Fibroblast of lung (primary cell): ENCODE data around the gene IDH2. TPM values are rescaled to one million over a fixed set of nuclear protein-coding genes. Genes with fewer than 3 reads are reported as not detected.

Experiments used
- DNase-seq, 2 donors: peaks; one replicate each; pipeline versions ENCODE4 v3.0.0 to v3.0.0-alpha.2; 2010; ENCODE audit warnings: low read depth in 2 of 2
- H2AFZ ChIP-seq: 2 replicates; pipeline ENCODE4 v1.5.1; 2012; ENCODE audit warnings: low read length, control low read depth, inconsistent platforms
- H3K27ac ChIP-seq: 2 replicates; pipeline ENCODE4 v1.5.1; 2011; ENCODE audit warnings: low read length, control low read depth; ENCODE audit not compliant: insufficient read depth
- H3K27me3 ChIP-seq: 2 replicates; pipeline ENCODE4 v1.5.1; 2011; ENCODE audit warnings: mild to moderate bottlenecking, low read length; ENCODE audit not compliant: control insufficient read depth, insufficient read depth
- H3K36me3 ChIP-seq: 2 replicates; pipeline ENCODE4 v1.5.1; 2011; ENCODE audit warnings: low read length; ENCODE audit not compliant: control insufficient read depth, insufficient read depth
- H3K4me1 ChIP-seq: 2 replicates; pipeline ENCODE4 v1.5.1; 2011; ENCODE audit warnings: low read length; ENCODE audit not compliant: control insufficient read depth, insufficient read depth; ENCODE audit errors: extremely low read depth
- H3K4me2 ChIP-seq: 2 replicates; pipeline ENCODE4 v1.5.1; 2011; ENCODE audit warnings: low read length, control low read depth; ENCODE audit not compliant: insufficient read depth; ENCODE audit errors: extremely low read depth
- H3K4me3 ChIP-seq, 4 experiments: fragments of 200-600 bp in 1 of 4; sonication (generic) in 1 of 4; replicated peaks in 1 of 4; 2 replicates each; pipeline ENCODE4 v1.5.1; 2011 to 2016; ENCODE audit warnings: low read length in 4 of 4, low read depth in 3 of 4, mild to moderate bottlenecking in 3 of 4, control low read depth in 2 of 4, inconsistent platforms in 1 of 4, mixed read lengths in 1 of 4; ENCODE audit not compliant: insufficient read depth in 1 of 4; ENCODE audit errors: control extremely low read depth in 1 of 4
- H3K79me2 ChIP-seq: 2 replicates; pipeline ENCODE4 v1.5.1; 2012; ENCODE audit warnings: mild to moderate bottlenecking, low read length, inconsistent platforms; ENCODE audit not compliant: control insufficient read depth, insufficient read depth
- H3K9ac ChIP-seq: 2 replicates; pipeline ENCODE4 v1.5.1; 2011; ENCODE audit warnings: mild to moderate bottlenecking, low read length, control low read depth; ENCODE audit not compliant: insufficient read depth
- H3K9me3 ChIP-seq: 2 replicates; pipeline ENCODE4 v1.5.1; 2012; ENCODE audit warnings: low read depth, low read length; ENCODE audit not compliant: control insufficient read depth, insufficient read depth
- H4K20me1 ChIP-seq: 2 replicates; pipeline ENCODE4 v1.5.1; 2011; ENCODE audit warnings: low read length; ENCODE audit not compliant: control insufficient read depth, insufficient read depth; ENCODE audit errors: extremely low read depth
- EZH2 ChIP-seq: IDR thresholded peaks from 2 replicates; pipeline ENCODE4 v1.5.1; 2012; ENCODE audit warnings: low read length, control low read depth, mild to moderate bottlenecking; ENCODE audit errors: missing control alignments
- polyA plus RNA-seq, 2 donors: library from polyadenylated mRNA; depleted of rRNA in 1 of 2; stranded (reverse) in 1 of 2; unstranded in 1 of 2; fragments of >200 nt; gene quantifications; 2 replicates each; pipeline ENCODE4 v1.2.1, GENCODE V29; 2011 to 2012; ENCODE audit warnings: missing spikeins in 1 of 2
- total RNA-seq: library from RNA; depleted of rRNA; stranded (reverse); fragments of >200 nt; gene quantifications from 2 replicates; pipeline ENCODE4 v1.2.1, GENCODE V29; 2014
- TF ChIP-seq, protein P1 (sequence below), 2 donors: IDR thresholded peaks in 1 of 2; conservative IDR thresholded peaks in 1 of 2; 1 replicate in 1 of 2; 2 replicates in 1 of 2; pipeline ENCODE4 v1.5.1; 2011 to 2012; ENCODE audit warnings: low read length in 2 of 2, control low read depth in 1 of 2, inconsistent platforms in 1 of 2, low read depth in 1 of 2, mild to moderate bottlenecking in 1 of 2

Gene IDH2
- total and polyA plus RNA-seq, 2 donors (not counting 1 experiment from before 2014, with no cell fraction given) = 47.9 to 66.0 TPM

DNA sequence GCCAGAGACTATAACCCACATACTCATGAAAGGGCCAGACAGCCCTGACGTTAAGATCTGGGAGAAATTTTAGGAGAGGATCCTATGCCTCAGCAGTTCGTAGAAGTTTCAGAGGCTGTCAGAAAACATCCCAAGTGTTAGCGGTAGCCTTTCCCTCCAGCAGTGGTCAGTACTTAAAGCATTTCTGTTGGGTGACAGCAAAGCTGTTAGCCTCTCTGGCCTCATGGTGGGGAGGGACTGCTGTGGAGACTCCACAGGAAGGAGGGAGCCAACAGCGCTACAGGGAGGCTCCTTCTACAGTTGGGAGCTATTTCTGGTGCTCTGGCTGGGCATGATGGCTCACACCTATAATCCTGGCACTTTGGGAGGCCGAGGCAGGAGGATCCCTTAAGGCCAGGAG lies 27.4 kb downstream of the IDH2 start:
- H3K4me1 ChIP-seq = no peaks in the 10 kb centered on the region
- H2AFZ ChIP-seq = no peak overlapping the region
- no peak for TF ChIP-seq EZH2
- TF ChIP-seq, protein P1, sequence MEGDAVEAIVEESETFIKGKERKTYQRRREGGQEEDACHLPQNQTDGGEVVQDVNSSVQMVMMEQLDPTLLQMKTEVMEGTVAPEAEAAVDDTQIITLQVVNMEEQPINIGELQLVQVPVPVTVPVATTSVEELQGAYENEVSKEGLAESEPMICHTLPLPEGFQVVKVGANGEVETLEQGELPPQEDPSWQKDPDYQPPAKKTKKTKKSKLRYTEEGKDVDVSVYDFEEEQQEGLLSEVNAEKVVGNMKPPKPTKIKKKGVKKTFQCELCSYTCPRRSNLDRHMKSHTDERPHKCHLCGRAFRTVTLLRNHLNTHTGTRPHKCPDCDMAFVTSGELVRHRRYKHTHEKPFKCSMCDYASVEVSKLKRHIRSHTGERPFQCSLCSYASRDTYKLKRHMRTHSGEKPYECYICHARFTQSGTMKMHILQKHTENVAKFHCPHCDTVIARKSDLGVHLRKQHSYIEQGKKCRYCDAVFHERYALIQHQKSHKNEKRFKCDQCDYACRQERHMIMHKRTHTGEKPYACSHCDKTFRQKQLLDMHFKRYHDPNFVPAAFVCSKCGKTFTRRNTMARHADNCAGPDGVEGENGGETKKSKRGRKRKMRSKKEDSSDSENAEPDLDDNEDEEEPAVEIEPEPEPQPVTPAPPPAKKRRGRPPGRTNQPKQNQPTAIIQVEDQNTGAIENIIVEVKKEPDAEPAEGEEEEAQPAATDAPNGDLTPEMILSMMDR (conservative IDR thresholded peaks at IDR 0.05 in 1 of 2, IDR thresholded peaks at IDR 0.05 in 1 of 2; ENCODE audit: low read depth in 1 of 2, low read length in 2 of 2) = no peak
- no peak overlapping the region for H3K9ac ChIP-seq
- no peak overlapping the region for H3K4me2 ChIP-seq
- H3K4me3 ChIP-seq = no peak overlapping the region
- no peak overlapping the region for H3K27ac ChIP-seq
- H3K79me2 ChIP-seq = no peaks in the 10 kb centered on the region
- peaks cover 3% of the 10 kb centered on the region for H3K36me3 ChIP-seq
- H3K27me3 ChIP-seq = no peaks in the 10 kb centered on the region
- no peaks in the 10 kb centered on the region for H4K20me1 ChIP-seq
- H3K9me3 ChIP-seq = no peaks in the 10 kb centered on the region
- no peak for DNase-seq

DNA sequence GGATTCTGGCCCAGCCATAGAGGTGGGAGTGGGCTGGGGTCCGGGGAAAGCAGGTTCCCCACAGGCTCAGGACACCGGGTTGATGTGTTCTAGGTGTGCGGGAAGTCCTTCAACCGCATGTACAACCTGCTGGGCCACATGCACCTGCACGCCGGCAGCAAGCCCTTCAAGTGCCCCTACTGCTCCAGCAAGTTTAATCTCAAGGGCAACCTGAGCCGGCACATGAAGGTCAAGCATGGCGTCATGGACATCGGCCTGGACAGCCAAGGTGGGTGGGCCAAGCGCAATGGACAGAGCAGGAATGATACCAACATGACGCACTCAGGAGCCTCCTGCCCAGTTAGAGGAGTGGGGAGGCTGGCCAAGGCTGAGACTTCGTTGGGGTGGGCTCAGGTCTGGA lies 28.2 kb downstream of the IDH2 start:
- Histone ChIP-seq H2AFZ (no peak overlapping the region), H3K79me2 (no peaks in the 10 kb centered on the region), H3K27me3 (no peaks in the 10 kb centered on the region), H3K4me3 (no peak overlapping the region), H3K9me3 (no peaks in the 10 kb centered on the region), H3K27ac (no peak overlapping the region), H3K4me2 (no peak overlapping the region), H3K36me3 (peaks cover 3% of the 10 kb centered on the region), H3K9ac (no peak overlapping the region), H3K4me1 (no peaks in the 10 kb centered on the region), H4K20me1 (no peaks in the 10 kb centered on the region)
- DNase-seq = no peak
- TF ChIP-seq EZH2 = no peak
- TF ChIP-seq, protein P1 (conservative IDR thresholded peaks at IDR 0.05 in 1 of 2, IDR thresholded peaks at IDR 0.05 in 1 of 2; ENCODE audit: low read depth in 1 of 2, low read length in 2 of 2) = no peak

DNA sequence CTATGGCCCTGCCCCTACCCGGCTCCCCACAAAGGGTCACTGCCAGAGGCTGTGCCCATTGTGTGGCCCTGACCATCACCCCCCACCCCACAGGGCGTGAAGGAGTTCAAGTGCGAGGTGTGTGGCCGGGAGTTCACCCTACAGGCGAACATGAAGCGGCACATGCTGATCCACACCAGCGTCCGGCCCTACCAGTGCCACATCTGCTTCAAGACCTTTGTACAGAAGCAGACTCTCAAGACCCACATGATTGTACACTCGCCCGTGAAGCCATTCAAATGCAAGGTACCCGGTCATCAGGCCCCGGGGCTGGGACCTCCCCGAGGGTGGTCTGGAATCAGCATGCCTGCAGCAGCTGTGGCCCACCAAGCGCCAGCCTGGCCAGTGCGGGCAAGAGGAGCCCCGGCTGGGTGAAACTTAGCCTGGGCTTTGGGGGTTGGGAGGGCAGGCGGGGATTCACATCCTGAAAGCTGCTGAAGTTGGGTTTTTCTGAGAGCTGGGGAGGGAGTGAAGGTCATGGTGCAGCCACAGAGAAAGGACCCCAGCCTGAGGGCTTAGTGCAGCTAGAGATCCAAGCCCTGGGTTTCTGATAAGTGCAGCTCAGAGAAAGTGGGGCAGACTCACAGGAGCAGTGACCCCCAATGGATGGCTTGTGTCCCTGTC lies 29.2 kb downstream of the IDH2 start:
- H3K27me3 ChIP-seq = no peaks in the 10 kb centered on the region
- TF ChIP-seq, protein P1 (conservative IDR thresholded peaks at IDR 0.05 in 1 of 2, IDR thresholded peaks at IDR 0.05 in 1 of 2; ENCODE audit: low read depth in 1 of 2, low read length in 2 of 2) = no peak
- no peak for TF ChIP-seq EZH2
- H4K20me1 ChIP-seq = no peaks in the 10 kb centered on the region
- no peaks in the 10 kb centered on the region for H3K4me1 ChIP-seq
- H2AFZ ChIP-seq = no peak overlapping the region
- no peak overlapping the region for H3K9ac ChIP-seq
- H3K27ac ChIP-seq = no peak overlapping the region
- no peak for DNase-seq
- H3K9me3 ChIP-seq = no peaks in the 10 kb centered on the region
- H3K79me2 ChIP-seq = no peaks in the 10 kb centered on the region
- H3K36me3 ChIP-seq = peaks cover 2% of the 10 kb centered on the region
- no peak overlapping the region for H3K4me3 ChIP-seq
- H3K4me2 ChIP-seq = no peak overlapping the region
